UCSD-AML1 (cell line): ENCODE data around the gene LGALSL.

ENCODE experiments used
- DNase-seq: peaks from one replicate; lab custom pipeline; 2025; ENCODE audit not compliant: unreplicated experiment; lab: John Stamatoyannopoulos, UW

LGALSL gene

DNA sequence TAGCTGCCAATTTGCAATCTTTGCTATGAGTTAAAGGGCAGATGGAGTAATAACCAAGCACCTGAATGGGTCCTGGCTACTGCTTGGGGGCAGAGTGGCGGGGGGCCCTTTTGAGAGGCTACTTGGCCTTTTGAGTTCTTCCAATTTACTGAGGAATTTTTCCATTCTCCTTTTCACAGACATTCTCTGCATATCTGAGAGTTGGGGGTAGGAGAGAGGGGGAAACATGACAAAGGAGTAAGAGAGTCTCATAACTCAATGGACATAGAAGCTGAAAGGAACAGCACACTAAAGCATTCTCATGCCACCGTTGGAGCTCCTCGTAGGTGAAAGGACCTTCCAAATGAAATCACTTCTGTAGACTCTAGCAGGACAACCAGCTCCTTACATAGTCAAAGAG is 16.1 kb downstream of the LGALSL start:
- DNase-seq, result no peak

DNA sequence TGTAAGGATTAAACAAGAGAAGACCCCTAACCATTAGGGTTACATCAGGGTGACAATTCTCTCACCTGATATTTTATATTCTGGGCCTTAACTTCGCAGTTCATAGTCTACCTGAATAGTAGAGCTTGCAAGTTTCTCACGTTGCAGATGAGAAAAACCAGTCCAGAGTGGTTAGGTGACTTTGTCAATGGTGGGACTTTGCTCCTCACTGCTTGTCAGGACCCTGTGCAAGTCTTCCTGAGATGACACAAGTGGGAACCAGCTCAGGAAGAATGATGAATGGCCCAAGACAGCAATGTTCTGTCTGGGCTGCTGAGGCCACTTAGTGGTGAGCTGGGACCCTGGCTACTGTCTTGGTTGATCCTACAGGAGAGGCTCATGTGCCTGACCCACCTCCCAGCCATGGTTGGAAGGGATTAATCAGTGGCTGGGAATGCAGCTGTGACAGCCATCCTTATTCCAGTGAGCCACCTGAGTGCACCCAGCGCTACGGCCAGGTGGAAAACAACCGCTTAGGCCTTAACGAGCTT is 16.9 kb downstream of the LGALSL start:
- DNase-seq, result no peak

GRCh38 chr2:64471600-64471999 is 17.6 kb downstream of the LGALSL start:
- no peak for DNase-seq

DNA sequence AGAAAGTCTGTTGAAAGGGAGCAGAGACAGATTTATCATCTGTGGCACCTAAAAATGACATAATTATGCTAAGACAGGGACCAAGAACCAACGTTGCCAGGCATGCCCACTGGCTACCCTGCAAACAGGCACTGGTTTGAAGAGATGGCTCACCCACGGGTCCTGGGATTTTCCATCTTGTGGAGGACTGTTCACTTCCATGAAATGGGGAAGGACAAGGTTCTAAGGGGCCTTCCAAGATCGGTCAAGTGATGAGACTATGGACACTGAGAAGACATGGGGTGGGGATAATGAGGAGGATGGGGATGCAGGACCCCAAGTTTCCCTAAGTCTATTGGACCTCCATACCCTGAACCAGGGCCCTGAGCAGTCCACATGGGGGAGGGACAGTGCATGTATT is 18.9 kb downstream of the LGALSL start:
- DNase-seq, result no peak

- peak; percentile 69 for DNase-seq
These were observed 20.2 kb downstream of the LGALSL start for GRCh38 chr2:64474121-64474571.

DNA sequence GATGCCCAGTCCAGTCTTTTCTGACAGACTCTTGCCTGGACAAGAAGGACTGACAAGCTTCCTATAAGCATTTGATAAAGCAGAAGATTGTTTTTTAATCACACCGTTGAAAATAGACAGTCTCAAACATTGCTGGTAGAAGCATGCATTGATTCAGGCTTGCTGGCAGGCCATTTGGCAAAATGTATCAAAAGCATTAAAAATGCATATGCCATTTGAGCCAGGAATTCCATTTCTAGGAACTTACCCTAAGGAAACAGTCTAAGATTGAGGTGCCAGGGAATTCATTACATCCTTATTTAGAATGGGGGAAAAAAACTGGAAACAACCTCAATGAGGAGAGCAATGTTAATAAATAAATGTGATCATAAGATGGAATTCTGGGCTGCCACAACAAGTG is 20.7 kb downstream of the LGALSL start:
- DNase-seq, result no peak

DNA sequence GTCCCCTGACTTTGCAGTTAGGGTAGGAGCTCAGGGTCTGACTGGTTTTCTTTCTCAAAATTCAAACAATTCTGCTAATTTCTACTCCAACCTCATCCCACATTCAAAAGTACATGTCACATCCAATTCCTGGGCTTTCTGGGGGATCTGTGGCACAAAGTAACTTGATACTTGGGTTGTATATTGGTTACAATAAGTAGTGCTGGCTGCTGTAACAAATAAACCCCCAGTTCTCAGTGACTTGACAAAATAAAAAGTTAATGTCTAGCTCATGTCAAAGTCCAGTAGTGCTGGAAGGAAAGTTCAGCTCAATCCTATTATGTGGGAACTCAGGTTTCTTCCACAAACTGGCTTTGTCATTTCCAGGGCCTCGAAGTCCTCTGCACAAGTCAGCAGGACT is 23.1 kb downstream of the LGALSL start:
- no peak for DNase-seq

DNA sequence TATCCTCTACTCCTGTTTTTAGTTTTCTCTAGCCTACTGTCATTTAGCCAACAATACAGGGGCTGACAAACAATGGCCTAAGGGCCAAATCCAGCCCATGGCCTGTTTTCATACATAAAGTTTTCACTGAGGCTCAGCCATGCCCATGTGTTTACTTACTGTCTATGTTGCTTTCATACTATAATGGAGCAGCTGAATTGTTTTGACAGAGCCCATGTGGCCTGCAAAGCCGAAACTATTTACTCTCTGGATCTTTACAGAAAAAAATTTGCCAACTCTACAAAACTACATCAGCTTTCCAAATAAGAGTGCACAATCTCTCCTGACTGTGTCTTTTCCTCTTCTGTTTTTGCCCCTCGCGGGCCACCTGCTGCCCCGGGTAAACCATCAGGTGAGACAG is 24.0 kb downstream of the LGALSL start:
- DNase-seq, result no peak

GRCh38 chr2:64478502-64479230 is 24.7 kb downstream of the LGALSL start:
- no peak for DNase-seq

GRCh38 chr2:64479259-64480117 is 25.5 kb downstream of the LGALSL start:
- no peak for DNase-seq

GRCh38 chr2:64481665-64482064 is 27.7 kb downstream of the LGALSL start:
- DNase-seq, result no peak

- no peak for DNase-seq
These were observed 28.3 kb downstream of the LGALSL start for GRCh38 chr2:64482243-64482642.

DNA sequence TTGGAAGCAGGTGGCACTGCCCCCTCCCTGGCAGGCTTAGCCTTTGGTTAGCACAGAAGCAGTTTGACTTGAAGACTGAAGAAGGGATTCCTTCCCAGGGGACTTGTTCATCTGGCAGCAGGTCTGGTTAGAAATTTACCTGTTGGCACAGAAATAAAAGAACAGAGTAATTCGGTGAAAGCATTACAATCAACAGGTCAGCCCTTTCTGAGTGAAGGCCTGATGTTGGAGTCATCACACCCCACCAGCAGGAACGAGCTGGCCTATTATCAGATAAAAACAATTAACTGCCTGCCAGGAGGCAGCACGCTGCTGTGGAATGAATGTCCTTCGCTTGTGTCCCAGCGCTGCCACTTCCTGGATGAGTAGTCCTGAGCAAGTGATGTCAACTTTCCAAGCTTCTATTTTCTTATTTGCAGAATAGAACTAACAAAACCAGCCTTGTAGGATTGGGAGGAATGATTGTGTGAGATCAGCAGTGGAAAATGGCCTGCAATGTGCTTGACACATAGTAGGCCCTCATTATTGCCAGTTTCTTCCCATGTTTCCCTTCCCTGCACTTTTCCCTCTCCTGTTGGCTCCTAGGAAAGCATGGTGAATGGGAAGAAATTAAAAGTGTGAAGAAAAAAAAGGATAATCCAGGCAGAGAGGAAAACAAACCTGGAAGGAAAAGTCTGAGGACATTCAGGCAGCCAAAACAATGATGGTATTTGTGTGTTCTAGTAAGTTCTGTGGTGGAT is 29.0 kb downstream of the LGALSL start:
- peak; percentile 29 for DNase-seq

- no peak for DNase-seq
These were observed 31.4 kb downstream of the LGALSL start for GRCh38 chr2:64485331-64485730.

- no peak for DNase-seq
These were observed 32.0 kb downstream of the LGALSL start for GRCh38 chr2:64485961-64486360.

- DNase-seq, result no peak
These were observed 33.5 kb downstream of the LGALSL start for GRCh38 chr2:64487256-64488049.

DNA sequence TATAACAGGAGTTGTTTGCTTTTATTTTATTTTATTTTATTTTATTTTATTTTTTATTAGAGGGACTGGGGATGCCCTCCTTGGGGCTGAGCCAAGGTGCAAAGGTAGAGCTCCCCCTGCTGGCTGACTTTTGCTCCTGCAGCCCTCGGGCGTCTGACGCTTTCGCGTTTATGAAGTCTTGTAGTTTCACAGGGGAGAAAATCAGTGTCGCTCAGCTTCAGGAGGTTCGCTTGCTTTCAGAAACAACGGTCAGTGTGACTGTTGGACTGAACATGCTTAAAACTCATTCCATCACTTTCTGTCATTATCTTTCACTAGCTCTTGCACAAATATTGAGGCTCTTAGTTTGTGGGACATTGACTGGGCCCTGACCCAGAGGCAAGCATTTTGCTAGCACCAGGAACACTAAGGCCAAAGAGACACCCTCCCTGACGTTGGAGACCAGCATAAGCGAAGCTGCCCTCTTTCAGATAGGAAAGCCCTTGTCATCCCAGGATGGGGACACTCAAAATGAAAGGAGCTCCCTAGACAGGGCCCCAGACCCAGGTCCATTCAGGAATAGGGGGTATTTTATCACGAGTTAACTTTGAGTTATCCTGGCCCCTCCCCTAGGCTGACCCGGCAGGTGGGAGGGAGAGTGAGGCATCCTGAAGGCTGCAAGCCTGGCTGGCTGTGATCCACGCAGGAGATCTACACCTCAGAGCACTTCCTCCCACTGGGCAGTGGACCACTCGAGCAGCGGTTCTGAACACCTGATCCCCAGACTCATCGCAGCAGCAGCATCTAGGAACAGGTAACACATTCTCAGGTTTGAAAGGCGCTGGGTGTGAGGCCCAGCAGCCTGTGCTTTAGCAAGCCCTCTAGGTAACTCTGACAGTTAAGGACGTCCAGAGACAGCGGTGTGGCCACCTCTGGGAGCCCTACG is 34.4 kb downstream of the LGALSL start:
- DNase-seq, result peak; percentile 75

- no peak for DNase-seq
These were observed 35.3 kb downstream of the LGALSL start for GRCh38 chr2:64489081-64489751.

GRCh38 chr2:64491426-64491825 is 37.5 kb downstream of the LGALSL start:
- no peak for DNase-seq
